Loucy (cell line): ENCODE measurements around the gene USP25.

Experiments used
- H2AFZ ChIP-seq: fragments of 200-600 bp; sonication (generic); 2 replicates; pipeline ENCODE4 v1.6.0; 2016; ENCODE audit warnings: antibody characterized with exemption, mild to moderate bottlenecking, low read length, moderate library complexity
- H3F3A ChIP-seq: fragments of 200-600 bp; 2 replicates; pipeline ENCODE4 v1.6.0; 2016; ENCODE audit warnings: antibody characterized with exemption, low read depth, mild to moderate bottlenecking
- H3K27me3 ChIP-seq: fragments of 200-600 bp; sonication (generic); 2 replicates; pipeline ENCODE4 v1.6.1; 2014; ENCODE audit warnings: low read length, mild to moderate bottlenecking; ENCODE audit not compliant: insufficient read depth, poor library complexity, severe bottlenecking
- H3K36me3 ChIP-seq: fragments of 200-600 bp; sonication (generic); 2 replicates; pipeline ENCODE4 v1.6.1; 2016; ENCODE audit warnings: low read length; ENCODE audit not compliant: insufficient read depth
- H3K4me1 ChIP-seq: fragments of 200-600 bp; sonication (generic); 2 replicates; pipeline ENCODE4 v1.5.1; 2014; ENCODE audit warnings: low read length, mild to moderate bottlenecking; ENCODE audit not compliant: insufficient read depth, poor library complexity, severe bottlenecking
- H3K4me2 ChIP-seq: fragments of 200-600 bp; sonication (generic); 2 replicates; pipeline ENCODE4 v1.6.0; 2014; ENCODE audit warnings: antibody characterized with exemption, low read length, low read depth, mild to moderate bottlenecking; ENCODE audit not compliant: poor library complexity, severe bottlenecking
- H3K4me3 ChIP-seq: fragments of 200-600 bp; sonication (generic); 2 replicates; pipeline ENCODE4 v1.5.1; 2014; ENCODE audit warnings: low read length, mild to moderate bottlenecking, mixed read lengths; ENCODE audit not compliant: poor library complexity, severe bottlenecking
- H3K79me2 ChIP-seq: fragments of 200-600 bp; sonication (generic); 2 replicates; pipeline ENCODE4 v1.6.1; 2014; ENCODE audit warnings: low read length; ENCODE audit not compliant: insufficient read depth
- H3K9ac ChIP-seq: fragments of 200-600 bp; sonication (generic); 2 replicates; pipeline ENCODE4 v1.6.0; 2014; ENCODE audit warnings: mild to moderate bottlenecking, low read depth, low read length, moderate library complexity; ENCODE audit not compliant: poor library complexity, severe bottlenecking
- H3K9me2 ChIP-seq: fragments of 200-600 bp; sonication (generic); replicated peaks from 2 replicates; pipeline ENCODE4 v1.6.1; 2016; ENCODE audit warnings: low read depth, low read length, mixed read lengths
- H3K9me3 ChIP-seq: fragments of 200-600 bp; sonication (generic); 2 replicates; pipeline ENCODE4 v1.6.1; 2014; ENCODE audit warnings: mild to moderate bottlenecking, antibody characterized with exemption, low read length, low read depth; ENCODE audit not compliant: insufficient read depth
- H4K20me1 ChIP-seq: fragments of 200-600 bp; sonication (generic); 2 replicates; pipeline ENCODE4 v1.6.0; 2014; ENCODE audit warnings: antibody characterized with exemption, low read length, mild to moderate bottlenecking; ENCODE audit not compliant: insufficient read depth, poor library complexity, severe bottlenecking
- CTCF ChIP-seq: fragments of 200-600 bp; sonication (generic); conservative IDR thresholded peaks from 2 replicates; pipeline ENCODE4 v1.5.1; 2014; ENCODE audit warnings: mild to moderate bottlenecking, antibody characterized with exemption, low read length
- EZH2phosphoT487 ChIP-seq: fragments of 200-600 bp; IDR thresholded peaks from 2 replicates; pipeline ENCODE4 v1.6.1; 2018; ENCODE audit warnings: antibody characterized with exemption, mild to moderate bottlenecking, moderate library complexity, borderline replicate concordance

USP25 gene

GRCh38 chr21:15815285-15815684 lies 85.5 kb downstream of the USP25 start:
- Histone ChIP-seq H2AFZ (no peak overlapping the region), H4K20me1 (no peaks in the 10 kb centered on the region), H3K4me2 (no peak overlapping the region), H3F3A (no peaks in the 10 kb centered on the region), H3K27me3 (no peaks in the 10 kb centered on the region), H3K9ac (no peak overlapping the region), H3K79me2 (no peaks in the 10 kb centered on the region), H3K9me2 (no peaks in the 10 kb centered on the region), H3K36me3 (peaks cover 27% of the 10 kb centered on the region; the same call in 1 of the 2 replicates), H3K4me3 (no peak overlapping the region), H3K9me3 (no peaks in the 10 kb centered on the region; the same call in 1 of the 2 replicates), H3K4me1 (no peaks in the 10 kb centered on the region)
- TF ChIP-seq CTCF: no peak
- no peak for TF ChIP-seq EZH2phosphoT487

- peaks cover 19% of the 10 kb centered on the region; the same call in 1 of the 2 replicates for H3K36me3 ChIP-seq
- H3K4me3 ChIP-seq: no peak overlapping the region
- H3K4me1 ChIP-seq: no peaks in the 10 kb centered on the region
- no peaks in the 10 kb centered on the region for H4K20me1 ChIP-seq
- H3K9me2 ChIP-seq: no peaks in the 10 kb centered on the region
- no peak overlapping the region for H3K4me2 ChIP-seq
- H3K9me3 ChIP-seq: no peaks in the 10 kb centered on the region; the same call in 1 of the 2 replicates
- TF ChIP-seq EZH2phosphoT487: no peak
- no peak for TF ChIP-seq CTCF
- no peak overlapping the region for H2AFZ ChIP-seq
- H3F3A ChIP-seq: no peaks in the 10 kb centered on the region
- no peak overlapping the region for H3K9ac ChIP-seq
- no peaks in the 10 kb centered on the region for H3K27me3 ChIP-seq
- H3K79me2 ChIP-seq: no peaks in the 10 kb centered on the region
Measured at GRCh38 chr21:15820327-15820726, 90.5 kb downstream of the USP25 start.

GRCh38 chr21:15820852-15821379 lies 91.1 kb downstream of the USP25 start:
- H3K9me3 ChIP-seq: no peaks in the 10 kb centered on the region
- H3K4me1 ChIP-seq: no peaks in the 10 kb centered on the region
- no peaks in the 10 kb centered on the region for H4K20me1 ChIP-seq
- TF ChIP-seq EZH2phosphoT487 (no peak), CTCF (no peak)
- no peaks in the 10 kb centered on the region for H3F3A ChIP-seq
- H3K79me2 ChIP-seq: no peaks in the 10 kb centered on the region
- H3K9me2 ChIP-seq: no peaks in the 10 kb centered on the region
- no peak overlapping the region for H3K9ac ChIP-seq
- H3K27me3 ChIP-seq: no peaks in the 10 kb centered on the region
- no peak overlapping the region for H2AFZ ChIP-seq
- H3K4me2 ChIP-seq: no peak overlapping the region
- H3K4me3 ChIP-seq: no peak overlapping the region
- H3K36me3 ChIP-seq: peaks cover 13% of the 10 kb centered on the region; the same call in 1 of the 2 replicates
